Posterior vena cava (tissue), 2 donors: Measurements from ENCODE around the gene FCHSD1. TPM values are rescaled to one million over a fixed set of nuclear protein-coding genes. Genes with fewer than 3 reads are reported as not detected.
A peak's percentile ranks its signal among the peaks of the same experiment; 100 is the strongest.

Experiments
- DNase-seq: peaks from one replicate; pipeline ENCODE4 v3.0.0-alpha.2; 2020; ENCODE audit warnings: low spot score
- intact Hi-C, 2 donors: fragments of 100-400 bp; cut with DNase I; formaldehyde crosslinking; loops; one replicate each; pipeline versions ENCODE4 v1.14.1 to v1.14.2; 2022 to 2023
- total RNA-seq, 2 donors: library from RNA; stranded (reverse); fragmentation: NEBNext Ultra II Directional; extraction: Animal tissue kit (Norgen Biotek cat#: 25700); gene quantifications; one replicate each; pipeline ENCODE4 v1.2.1, GENCODE V29; 2021
- donor health status: DM: yes; HTN: yes; CAD: no.
- donor health status: DM: yes; HTN: yes; CAD: no.

The FCHSD1 gene
- total RNA-seq, 2 donors from 2014 or later: 11.6 to 13.6 TPM

GRCh38 chr5:141649056-141649688, 2.0 kb downstream of the FCHSD1 start:
- no peak for DNase-seq

DNA sequence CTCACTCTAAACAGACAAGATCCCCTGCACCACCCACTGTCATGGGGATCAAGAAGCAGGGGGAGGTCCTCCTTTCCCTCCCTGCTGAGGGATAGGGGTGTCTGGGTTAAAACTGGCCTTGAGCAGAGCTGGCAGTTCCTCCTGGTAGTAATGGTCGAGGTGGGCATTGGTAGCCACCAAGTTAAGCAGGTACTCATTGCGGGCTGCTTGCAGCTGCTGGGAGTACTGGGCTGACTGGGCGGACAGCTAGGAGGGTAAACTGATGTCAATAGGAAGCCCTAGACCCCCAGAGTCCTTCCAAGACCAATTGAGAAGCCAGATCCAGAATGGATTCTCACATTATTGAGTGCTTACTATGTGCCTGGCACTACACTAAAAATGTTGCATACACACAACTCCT, 3.4 kb downstream of the FCHSD1 start:
- intact Hi-C loops: loop anchor here in 1 of 2 donors (5.0 kb wide), 1 partner anchor 666 kb away; no protein-coding TSS in a partner anchor
- no peak for DNase-seq

More at GRCh38 chr5:141649056-141649688, 2.0 kb downstream of the FCHSD1 start:
- intact Hi-C loops: loop anchor here in 1 of 2 donors (5.0 kb wide), 1 partner anchor 667 kb away; no protein-coding TSS in a partner anchor

DNA sequence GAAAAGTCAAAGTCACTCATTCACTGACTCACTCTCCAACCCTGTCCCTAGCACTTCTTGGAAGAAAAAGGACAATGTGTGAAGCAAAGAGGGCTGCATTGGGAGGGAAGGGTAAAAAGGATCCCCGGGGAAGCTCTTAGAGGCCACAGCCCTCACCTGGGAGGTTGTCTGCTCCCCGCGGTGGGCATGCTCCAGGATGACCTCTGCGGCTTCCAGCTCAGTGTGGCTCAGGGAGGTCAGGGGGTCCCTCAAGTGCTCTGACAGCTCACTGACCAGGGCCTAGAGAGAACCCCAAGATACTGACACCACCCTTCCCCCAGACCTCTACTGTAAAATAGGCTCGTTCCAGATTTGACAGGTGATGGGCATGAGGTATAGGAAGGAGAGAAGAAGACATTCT, 4.0 kb downstream of the FCHSD1 start:
- intact Hi-C loops: loop anchor here in 1 of 2 donors (5.0 kb wide), 1 partner anchor 665 kb away; no protein-coding TSS in a partner anchor
- DNase-seq: no peak

DNA sequence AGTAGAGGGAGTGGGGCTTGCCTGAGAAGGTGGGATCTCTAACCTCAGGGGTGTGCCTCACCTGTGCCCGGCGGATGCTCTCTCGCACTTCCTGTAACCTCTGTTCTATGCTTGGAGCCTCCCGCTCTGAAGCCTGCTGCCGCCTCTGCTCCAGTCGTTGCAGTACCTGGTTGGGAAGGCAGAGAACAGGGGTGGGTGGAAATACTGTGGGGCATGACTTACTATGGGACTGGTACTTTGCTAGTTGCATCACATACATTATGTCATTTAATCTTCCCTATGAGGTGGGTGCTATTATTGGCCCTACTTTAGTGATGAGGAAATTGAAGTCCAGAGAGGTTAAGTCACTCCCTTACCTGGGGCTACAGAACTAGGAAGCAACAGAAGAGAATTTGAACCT, 5.2 kb downstream of the FCHSD1 start:
- no peak for DNase-seq
- intact Hi-C loops: loop anchor here in 1 of 2 donors (5.0 kb wide), 1 partner anchor 664 kb away; no protein-coding TSS in a partner anchor

GRCh38 chr5:141641634-141642267, 9.5 kb downstream of the FCHSD1 start:
- no peak for DNase-seq
- intact Hi-C loops: no loop called here

DNA sequence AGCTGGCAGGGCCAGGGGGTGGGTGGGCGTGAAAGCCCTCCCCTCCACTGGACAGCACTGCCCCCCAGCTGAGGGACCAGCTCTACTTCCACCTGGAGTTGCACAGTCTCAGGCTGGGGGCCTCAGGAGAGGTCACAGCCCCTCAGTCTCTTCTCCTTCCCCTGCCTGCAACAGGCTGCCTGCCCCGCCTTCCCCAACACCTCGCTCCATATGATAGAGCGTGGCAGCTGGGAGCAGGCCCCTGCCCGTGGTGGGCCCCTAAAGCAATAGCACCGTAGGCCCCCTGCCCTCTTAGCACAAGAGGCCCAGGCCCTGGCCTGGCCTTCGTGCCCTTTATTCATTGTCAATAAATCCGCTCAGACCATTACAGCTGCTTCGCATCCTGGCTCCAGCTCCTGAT, 10.5 kb downstream of the FCHSD1 start:
- no peak for DNase-seq
- intact Hi-C loops: no loop called here

DNA sequence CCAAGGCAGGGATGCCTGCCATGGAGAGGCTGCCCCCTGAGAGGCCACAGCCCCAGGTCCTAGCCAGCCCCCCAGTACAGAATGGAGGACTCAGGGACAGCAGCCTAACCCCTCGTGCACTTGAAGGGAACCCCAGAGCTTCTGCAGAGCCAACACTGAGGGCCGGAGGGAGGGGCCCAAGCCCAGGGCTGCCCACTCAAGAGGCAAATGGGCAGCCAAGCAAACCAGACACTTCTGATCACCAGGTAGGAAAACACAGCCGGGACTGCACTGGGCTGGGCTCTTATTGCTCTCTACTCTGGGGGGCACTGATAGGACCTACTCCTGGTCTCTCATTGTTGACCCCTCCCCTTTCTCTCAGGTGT, 11.2 kb downstream of the FCHSD1 start:
- intact Hi-C loops: no loop called here
- DNase-seq: no peak

GRCh38 chr5:141639357-141640050, 11.7 kb downstream of the FCHSD1 start:
- no peak for DNase-seq
- intact Hi-C loops: no loop called here

GRCh38 chr5:141638771-141639170, 12.4 kb downstream of the FCHSD1 start:
- DNase-seq: no peak
- intact Hi-C loops: no loop called here

DNA sequence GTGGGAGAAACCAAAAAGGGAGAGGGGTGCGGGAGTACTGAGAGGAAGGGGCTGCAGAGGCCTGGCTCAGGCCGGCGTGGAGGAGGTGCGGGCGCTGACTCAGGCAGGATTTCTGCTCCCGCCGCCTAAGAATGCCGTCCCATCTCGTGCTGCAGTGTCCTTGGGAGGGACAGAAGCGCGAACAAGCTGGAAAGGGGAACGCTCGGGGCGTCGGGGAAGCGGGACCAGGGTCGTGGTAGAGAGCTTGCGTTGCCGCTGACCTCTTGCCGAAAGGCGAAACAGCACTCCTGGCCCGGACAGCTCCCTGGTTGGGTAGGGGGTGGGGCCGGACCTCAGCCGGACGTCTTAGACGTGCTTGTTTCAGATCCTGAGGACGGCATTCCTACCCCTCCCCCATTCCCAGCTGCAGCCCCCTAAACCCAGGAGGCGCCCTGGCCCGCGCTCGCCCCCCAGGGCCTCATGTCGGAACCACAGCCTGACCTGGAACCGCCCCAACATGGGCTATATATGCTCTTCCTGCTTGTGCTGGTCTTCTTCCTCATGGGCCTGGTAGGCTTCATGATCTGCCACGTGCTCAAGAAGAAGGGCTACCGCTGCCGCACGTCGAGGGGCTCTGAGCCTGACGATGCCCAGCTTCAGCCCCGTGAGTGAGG, 13.3 kb downstream of the FCHSD1 start:
- peak; percentile 87 for DNase-seq
- intact Hi-C loops: no loop called here

- intact Hi-C loops: no loop called here
- DNase-seq: peak; percentile 83
Measured at GRCh38 chr5:141637123-141637766, 14.0 kb downstream of the FCHSD1 start.

GRCh38 chr5:141636413-141637122, 14.7 kb downstream of the FCHSD1 start, which contains the start of the genes HDAC3 and RELL2:
TSS of gene HDAC3 (minus strand) at chr5:141636849. CDS start at chr5:141636790, 59 bp downstream.
TSS of gene RELL2 (plus strand) at chr5:141636997. CDS start at chr5:141638226, 1,229 bp downstream.
- DNase-seq: peak; percentile 98
- intact Hi-C loops: no loop called here

DNA sequence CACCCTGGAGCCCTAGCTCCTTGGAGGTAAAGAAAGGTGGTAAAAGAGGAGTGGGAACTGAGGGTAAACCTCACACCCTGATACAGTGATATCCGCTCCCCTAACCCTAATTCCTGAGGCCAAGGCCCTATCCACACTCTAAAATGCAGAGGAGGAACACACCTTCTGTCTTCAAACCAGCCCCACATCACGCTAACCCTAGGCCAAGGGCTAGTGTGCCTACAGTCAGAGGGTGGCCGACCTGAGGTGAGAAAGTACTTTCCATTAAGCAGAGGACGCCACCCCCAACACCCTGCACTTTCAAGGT, 15.2 kb downstream of the FCHSD1 start:
- intact Hi-C loops: no loop called here
- no peak for DNase-seq

GRCh38 chr5:141635646-141636045, 15.6 kb downstream of the FCHSD1 start:
- no peak for DNase-seq
- intact Hi-C loops: no loop called here

GRCh38 chr5:141634720-141635119, 16.5 kb downstream of the FCHSD1 start:
- DNase-seq: no peak
- intact Hi-C loops: no loop called here

DNA sequence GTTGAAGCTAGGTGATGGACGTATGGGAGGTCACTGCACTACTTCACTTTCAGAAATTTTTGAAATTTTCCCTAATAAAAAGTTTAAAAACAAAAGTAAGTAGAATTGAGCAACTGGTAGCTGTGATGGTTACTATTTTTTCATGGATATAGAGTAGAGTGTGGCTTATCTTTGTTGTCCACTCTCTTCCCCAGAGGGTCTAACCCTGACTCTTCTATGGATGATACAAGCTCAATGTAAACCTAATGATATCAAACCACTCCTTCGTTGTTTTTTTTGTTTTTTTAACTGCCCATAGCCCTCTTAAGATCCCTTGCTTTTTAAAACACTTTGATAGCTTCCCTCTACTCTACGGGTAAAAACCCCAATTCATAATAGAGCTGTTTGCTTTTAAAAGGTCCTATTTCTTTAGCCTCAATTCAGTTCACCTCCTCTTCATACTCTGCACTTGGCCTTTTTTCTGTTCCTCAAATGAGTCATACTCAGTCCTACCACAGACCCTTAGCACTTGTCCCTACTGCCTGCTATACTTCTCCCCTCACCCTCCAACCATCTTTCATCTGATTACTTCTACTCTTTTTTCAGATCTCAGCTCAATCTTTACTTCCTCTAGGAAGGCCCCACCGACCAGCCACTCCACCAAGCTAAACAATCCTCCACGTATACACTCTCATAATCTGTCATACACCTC, 17.2 kb downstream of the FCHSD1 start:
- intact Hi-C loops: no loop called here
- DNase-seq: no peak

DNA sequence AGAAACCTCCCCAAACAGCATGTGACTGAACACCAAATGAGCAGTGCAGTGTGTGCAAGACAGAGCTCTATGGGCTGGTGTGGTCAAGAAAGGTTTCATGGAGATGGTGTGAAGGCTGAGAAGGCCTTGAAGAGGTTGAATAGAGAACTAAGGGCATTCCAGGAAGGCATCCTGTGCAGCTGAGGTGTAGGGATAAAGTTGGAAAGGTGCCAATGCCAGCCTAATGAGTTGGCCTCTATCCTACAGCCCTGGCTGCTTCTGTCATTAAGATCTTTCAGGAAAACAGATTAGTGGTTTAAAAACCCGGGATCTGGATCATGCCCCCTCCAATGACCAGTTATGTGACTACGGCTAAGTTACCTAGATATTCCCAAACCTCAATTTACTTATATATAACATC, 18.6 kb downstream of the FCHSD1 start:
- DNase-seq: no peak
- intact Hi-C loops: no loop called here

GRCh38 chr5:141630570-141631140, 20.6 kb downstream of the FCHSD1 start:
- intact Hi-C loops: no loop called here
- no peak for DNase-seq
